ENCODE measurements around the gene RMP24.

The RMP24 gene

GRCh38 chr18:35927430-35927829, 45.0 kb upstream of the RMP24 start:
- Histone ChIP-seq H3K27ac (ENCODE audit: low read length) (no peak overlapping the region), H3K79me2 (ENCODE audit: insufficient read depth, low read length) (no peaks in the 10 kb centered on the region), H3K36me3 (ENCODE audit: insufficient read depth, low read length) (no peaks in the 10 kb centered on the region), H3K9ac (ENCODE audit: low read depth, low read length) (no peak overlapping the region), H3K4me2 (ENCODE audit: insufficient read depth, low read length) (no peak overlapping the region), H4K20me1 (ENCODE audit: insufficient read depth, low read length) (no peaks in the 10 kb centered on the region), H2AFZ (ENCODE audit: low read depth, low read length) (no peak overlapping the region), H3K4me3 (ENCODE audit: low read depth in 1 of 2, low read length in 2 of 2) (no peak overlapping the region), H3K4me1 (ENCODE audit: insufficient read depth, low read length) (no peaks in the 10 kb centered on the region), H3K9me3 (ENCODE audit: insufficient read depth, low read length, severe bottlenecking) (peaks cover 10% of the 10 kb centered on the region), H3K27me3 (ENCODE audit: insufficient read depth, low read length, poor library complexity) (no peaks in the 10 kb centered on the region)
- ATAC-seq (ENCODE audit: insufficient read depth, low read depth) (no peak), DNase-seq (no peak)
- TF ChIP-seq EZH2 (IDR thresholded peaks at IDR 0.05; ENCODE audit: borderline replicate concordance, low read depth, low read length, severe bottlenecking): no peak
- TF ChIP-seq CTCF (IDR thresholded peaks at IDR 0.05; ENCODE audit: borderline replicate concordance, extremely low read depth, low read length, poor library complexity, severe bottlenecking): no peak

- Histone ChIP-seq H3K4me3 (ENCODE audit: low read depth in 1 of 2, low read length in 2 of 2) (no peak overlapping the region), H3K4me2 (ENCODE audit: insufficient read depth, low read length) (no peak overlapping the region), H3K4me1 (ENCODE audit: insufficient read depth, low read length) (no peaks in the 10 kb centered on the region), H3K9me3 (ENCODE audit: insufficient read depth, low read length, severe bottlenecking) (peaks cover 10% of the 10 kb centered on the region), H3K36me3 (ENCODE audit: insufficient read depth, low read length) (no peaks in the 10 kb centered on the region), H3K27ac (ENCODE audit: low read length) (no peak overlapping the region), H3K9ac (ENCODE audit: low read depth, low read length) (no peak overlapping the region), H3K79me2 (ENCODE audit: insufficient read depth, low read length) (no peaks in the 10 kb centered on the region), H3K27me3 (ENCODE audit: insufficient read depth, low read length, poor library complexity) (peaks cover 9% of the 10 kb centered on the region), H2AFZ (ENCODE audit: low read depth, low read length) (no peak overlapping the region), H4K20me1 (ENCODE audit: insufficient read depth, low read length) (no peaks in the 10 kb centered on the region)
- no peak for DNase-seq
- ATAC-seq (ENCODE audit: insufficient read depth, low read depth): no peak
- TF ChIP-seq CTCF (IDR thresholded peaks at IDR 0.05; ENCODE audit: borderline replicate concordance, extremely low read depth, low read length, poor library complexity, severe bottlenecking) (no peak), EZH2 (IDR thresholded peaks at IDR 0.05; ENCODE audit: borderline replicate concordance, low read depth, low read length, severe bottlenecking) (no peak)
Observed at GRCh38 chr18:35933982-35934381, 38.5 kb upstream of the RMP24 start.

GRCh38 chr18:35934891-35935290, 37.6 kb upstream of the RMP24 start:
- Histone ChIP-seq H3K27ac (ENCODE audit: low read length) (no peak overlapping the region), H3K79me2 (ENCODE audit: insufficient read depth, low read length) (no peaks in the 10 kb centered on the region), H3K9ac (ENCODE audit: low read depth, low read length) (no peak overlapping the region), H2AFZ (ENCODE audit: low read depth, low read length) (no peak overlapping the region), H3K4me2 (ENCODE audit: insufficient read depth, low read length) (no peak overlapping the region), H4K20me1 (ENCODE audit: insufficient read depth, low read length) (no peaks in the 10 kb centered on the region), H3K9me3 (ENCODE audit: insufficient read depth, low read length, severe bottlenecking) (peaks cover 6% of the 10 kb centered on the region), H3K4me1 (ENCODE audit: insufficient read depth, low read length) (no peaks in the 10 kb centered on the region), H3K4me3 (ENCODE audit: low read depth in 1 of 2, low read length in 2 of 2) (no peak overlapping the region), H3K36me3 (ENCODE audit: insufficient read depth, low read length) (no peaks in the 10 kb centered on the region), H3K27me3 (ENCODE audit: insufficient read depth, low read length, poor library complexity) (peaks cover 9% of the 10 kb centered on the region)
- no peak for ATAC-seq (ENCODE audit: insufficient read depth, low read depth)
- TF ChIP-seq CTCF (IDR thresholded peaks at IDR 0.05; ENCODE audit: borderline replicate concordance, extremely low read depth, low read length, poor library complexity, severe bottlenecking) (no peak), EZH2 (IDR thresholded peaks at IDR 0.05; ENCODE audit: borderline replicate concordance, low read depth, low read length, severe bottlenecking) (no peak)
- no peak for DNase-seq

GRCh38 chr18:35935805-35936204, 36.7 kb upstream of the RMP24 start:
- H3K9me3 ChIP-seq (ENCODE audit: insufficient read depth, low read length, severe bottlenecking): no peaks in the 10 kb centered on the region
- no peaks in the 10 kb centered on the region for H4K20me1 ChIP-seq (ENCODE audit: insufficient read depth, low read length)
- no peak overlapping the region for H3K9ac ChIP-seq (ENCODE audit: low read depth, low read length)
- DNase-seq (no peak), ATAC-seq (ENCODE audit: insufficient read depth, low read depth) (peak; percentile 31; the same call in 1 of the 3 replicates)
- no peak overlapping the region for H3K4me2 ChIP-seq (ENCODE audit: insufficient read depth, low read length)
- no peak overlapping the region for H2AFZ ChIP-seq (ENCODE audit: low read depth, low read length)
- H3K4me1 ChIP-seq (ENCODE audit: insufficient read depth, low read length): no peaks in the 10 kb centered on the region
- peaks cover 9% of the 10 kb centered on the region for H3K27me3 ChIP-seq (ENCODE audit: insufficient read depth, low read length, poor library complexity)
- H3K79me2 ChIP-seq (ENCODE audit: insufficient read depth, low read length): no peaks in the 10 kb centered on the region
- H3K36me3 ChIP-seq (ENCODE audit: insufficient read depth, low read length): no peaks in the 10 kb centered on the region
- H3K27ac ChIP-seq (ENCODE audit: low read length): no peak overlapping the region
- no peak for TF ChIP-seq EZH2 (IDR thresholded peaks at IDR 0.05; ENCODE audit: borderline replicate concordance, low read depth, low read length, severe bottlenecking)
- TF ChIP-seq CTCF (IDR thresholded peaks at IDR 0.05; ENCODE audit: borderline replicate concordance, extremely low read depth, low read length, poor library complexity, severe bottlenecking): no peak
- no peak overlapping the region for H3K4me3 ChIP-seq (ENCODE audit: low read depth in 1 of 2, low read length in 2 of 2)
